DOHH2 (cell line): ENCODE measurements around the gene FUT2.

Source experiments
- H3F3A ChIP-seq: fragments of 200-600 bp; sonication (generic), shearing (Covaris generic); 2 replicates; pipeline ENCODE4 v1.6.0; 2016; ENCODE audit warnings: antibody characterized with exemption, mild to moderate bottlenecking; ENCODE audit not compliant: control insufficient read depth, insufficient read depth
- H3K27ac ChIP-seq: fragments of 200-600 bp; sonication (generic); 2 replicates; pipeline ENCODE4 v1.5.1; 2014; ENCODE audit warnings: low read depth, mild to moderate bottlenecking, low read length, moderate library complexity
- H3K27me3 ChIP-seq: fragments of 200-600 bp; sonication (generic); 2 replicates; pipeline ENCODE4 v1.6.1; 2014; ENCODE audit warnings: mild to moderate bottlenecking, low read length, mixed read lengths; ENCODE audit not compliant: control insufficient read depth
- H3K36me3 ChIP-seq: fragments of 200-600 bp; sonication (generic); 2 replicates; pipeline ENCODE4 v1.6.1; 2014; ENCODE audit warnings: mild to moderate bottlenecking, low read length, moderate library complexity, mixed read lengths; ENCODE audit not compliant: control insufficient read depth
- H3K4me1 ChIP-seq: fragments of 200-600 bp; sonication (generic); 2 replicates; pipeline ENCODE4 v1.6.1; 2014; ENCODE audit warnings: mild to moderate bottlenecking, low read length, mixed read lengths; ENCODE audit not compliant: control insufficient read depth
- H3K4me2 ChIP-seq: fragments of 200-600 bp; sonication (generic); 2 replicates; pipeline ENCODE4 v1.6.0; 2014; ENCODE audit warnings: mild to moderate bottlenecking, low read length, moderate library complexity
- H3K4me3 ChIP-seq: fragments of 200-600 bp; sonication (generic); 2 replicates; pipeline ENCODE4 v1.5.1; 2014; ENCODE audit warnings: mild to moderate bottlenecking, low read length, mixed read lengths
- H3K79me2 ChIP-seq: fragments of 200-600 bp; sonication (generic); 2 replicates; pipeline ENCODE4 v1.6.1; 2014; ENCODE audit warnings: mild to moderate bottlenecking, low read length, mixed read lengths; ENCODE audit not compliant: control insufficient read depth
- H3K9me2 ChIP-seq: fragments of 200-600 bp; sonication (generic); replicated peaks from 2 replicates; pipeline ENCODE4 v1.6.1; 2014; ENCODE audit warnings: mild to moderate bottlenecking, low read length, mixed read lengths; ENCODE audit not compliant: control insufficient read depth
- H3K9me3 ChIP-seq: fragments of 200-600 bp; sonication (generic); 2 replicates; pipeline ENCODE4 v1.6.1; 2014; ENCODE audit warnings: antibody characterized with exemption, low read length, mixed read lengths; ENCODE audit not compliant: control insufficient read depth, insufficient read depth
- H4K20me1 ChIP-seq: fragments of 200-600 bp; sonication (generic); 2 replicates; pipeline ENCODE4 v1.6.0; 2014; ENCODE audit warnings: low read depth, mild to moderate bottlenecking, antibody characterized with exemption, low read length, moderate library complexity; ENCODE audit not compliant: control insufficient read depth, insufficient read depth
- CTCF ChIP-seq: fragments of 200-600 bp; sonication (generic); IDR thresholded peaks from one replicate; pipeline ENCODE4 v1.5.1; 2014; ENCODE audit warnings: antibody characterized with exemption, mild to moderate bottlenecking, low read depth, low read length; ENCODE audit not compliant: poor library complexity, severe bottlenecking
- EZH2phosphoT487 ChIP-seq: fragments of 200-600 bp; sonication (generic); IDR thresholded peaks from 2 replicates; pipeline ENCODE4 v1.6.1; 2017; ENCODE audit warnings: borderline replicate concordance, mild to moderate bottlenecking, antibody characterized with exemption, low read length, moderate library complexity, mixed read lengths

Gene FUT2

GRCh38 chr19:48739404-48740163 lies 43.8 kb downstream of the FUT2 start:
- Histone ChIP-seq H3K4me1 (peaks cover 22% of the 10 kb centered on the region), H3K9me3 (no peaks in the 10 kb centered on the region), H3K27me3 (0 out of 2 replicates have a peak, but pooled peaks cover 6% of the 10 kb centered on the region), H3K4me2 (peak overlapping the region; percentile 55; the same call in 1 of the 2 replicates), H3K27ac (no peak overlapping the region), H3K79me2 (no peaks in the 10 kb centered on the region), H4K20me1 (no peaks in the 10 kb centered on the region), H3F3A (peaks cover 3% of the 10 kb centered on the region; the same call in 1 of the 2 replicates), H3K4me3 (no peak overlapping the region), H3K36me3 (no peaks in the 10 kb centered on the region), H3K9me2 (no peaks in the 10 kb centered on the region)
- TF ChIP-seq EZH2phosphoT487 (no peak), CTCF (no peak)

GRCh38 chr19:48740164-48740972 lies 44.6 kb downstream of the FUT2 start, which contains the start of gene RASIP1:
Gene RASIP1, minus strand, starts transcription at chr19:48740610. Its CDS starts 328 bp downstream, at chr19:48740282.
- Histone ChIP-seq H3K79me2 (no peaks in the 10 kb centered on the region), H3K9me3 (no peaks in the 10 kb centered on the region), H3K27ac (no peak within 1 kb of the TSS), H3K9me2 (no peaks in the 10 kb centered on the region), H3K36me3 (no peaks in the 10 kb centered on the region), H4K20me1 (no peaks in the 10 kb centered on the region), H3F3A (peaks cover 3% of the 10 kb centered on the region; the same call in 1 of the 2 replicates), H3K27me3 (0 out of 2 replicates have a peak, but pooled peaks cover 6% of the 10 kb centered on the region), H3K4me3 (0 out of 2 replicates have a peak within 1 kb of the TSS, but pooled peaks have one; percentile 21), H3K4me2 (peak within 1 kb of the TSS; percentile 41), H3K4me1 (peaks cover 22% of the 10 kb centered on the region)
- TF ChIP-seq CTCF (no peak), EZH2phosphoT487 (no peak)

GRCh38 chr19:48741129-48741999 lies 45.6 kb downstream of the FUT2 start:
- H3K27ac ChIP-seq = no peak overlapping the region
- H4K20me1 ChIP-seq = no peaks in the 10 kb centered on the region
- H3K4me2 ChIP-seq = peak overlapping the region; percentile 41
- TF ChIP-seq CTCF (no peak), EZH2phosphoT487 (no peak)
- H3K4me1 ChIP-seq = peaks cover 22% of the 10 kb centered on the region
- H3K27me3 ChIP-seq = 0 out of 2 replicates have a peak, but pooled peaks cover 6% of the 10 kb centered on the region
- no peaks in the 10 kb centered on the region for H3K36me3 ChIP-seq
- H3K9me2 ChIP-seq = no peaks in the 10 kb centered on the region
- no peaks in the 10 kb centered on the region for H3K9me3 ChIP-seq
- H3F3A ChIP-seq = peaks cover 3% of the 10 kb centered on the region; the same call in 1 of the 2 replicates
- peak overlapping the region; percentile 21; the same call in 1 of the 2 replicates for H3K4me3 ChIP-seq
- H3K79me2 ChIP-seq = no peaks in the 10 kb centered on the region
